ENCODE results near the gene BICC1. TPM values are rescaled to one million over a fixed set of nuclear protein-coding genes. Genes with fewer than 3 reads are reported as not detected.

Gene BICC1
- total RNA-seq, 1 experiment from 2014 or later = not detected

- ChIA-PET POLR2A (no interaction called here), RAD21 (ENCODE audit: low non-redundant PET in 1 of 2, low total read pairs in 2 of 2, uncharacterized antibody in 2 of 2, unreplicated experiment in 2 of 2) (no interaction called here), CTCF (no interaction called here)
- ATAC-seq (no peak), DNase-seq (ENCODE audit: low read depth, low spot score) (no peak)
- TF ChIP-seq, protein P1, sequence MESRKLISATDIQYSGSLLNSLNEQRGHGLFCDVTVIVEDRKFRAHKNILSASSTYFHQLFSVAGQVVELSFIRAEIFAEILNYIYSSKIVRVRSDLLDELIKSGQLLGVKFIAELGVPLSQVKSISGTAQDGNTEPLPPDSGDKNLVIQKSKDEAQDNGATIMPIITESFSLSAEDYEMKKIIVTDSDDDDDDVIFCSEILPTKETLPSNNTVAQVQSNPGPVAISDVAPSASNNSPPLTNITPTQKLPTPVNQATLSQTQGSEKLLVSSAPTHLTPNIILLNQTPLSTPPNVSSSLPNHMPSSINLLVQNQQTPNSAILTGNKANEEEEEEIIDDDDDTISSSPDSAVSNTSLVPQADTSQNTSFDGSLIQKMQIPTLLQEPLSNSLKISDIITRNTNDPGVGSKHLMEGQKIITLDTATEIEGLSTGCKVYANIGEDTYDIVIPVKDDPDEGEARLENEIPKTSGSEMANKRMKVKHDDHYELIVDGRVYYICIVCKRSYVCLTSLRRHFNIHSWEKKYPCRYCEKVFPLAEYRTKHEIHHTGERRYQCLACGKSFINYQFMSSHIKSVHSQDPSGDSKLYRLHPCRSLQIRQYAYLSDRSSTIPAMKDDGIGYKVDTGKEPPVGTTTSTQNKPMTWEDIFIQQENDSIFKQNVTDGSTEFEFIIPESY (IDR thresholded peaks at IDR 0.05; ENCODE audit: extremely low read depth, insufficient replicate concordance, low read length) = no peak
- TF ChIP-seq ZNF274 (IDR thresholded peaks at IDR 0.05; ENCODE audit: low read depth, low read length) (no peak), POLR2AphosphoS5 (IDR thresholded peaks at IDR 0.05; ENCODE audit: low read depth, low read length) (no peak), SRF (IDR thresholded peaks at IDR 0.05; ENCODE audit: low read depth) (no peak), EZH2phosphoT487 (IDR thresholded peaks at IDR 0.05; ENCODE audit: borderline replicate concordance) (no peak), POLR2A (IDR thresholded peaks at IDR 0.05; ENCODE audit: borderline replicate concordance, extremely low read depth, insufficient read depth, insufficient read length) (no peak), JUND (IDR thresholded peaks at IDR 0.05) (no peak), CBX3 (IDR thresholded peaks at IDR 0.05; ENCODE audit: low read depth) (no peak), CEBPB (IDR thresholded peaks at IDR 0.05; ENCODE audit: low read depth) (no peak), YY1 (IDR thresholded peaks at IDR 0.05; ENCODE audit: extremely low read depth, insufficient replicate concordance, low read depth, low read length) (no peak), EZH2 (IDR thresholded peaks at IDR 0.05) (no peak), EGR1 (IDR thresholded peaks at IDR 0.05; ENCODE audit: low read depth) (no peak), SP1 (IDR thresholded peaks at IDR 0.05; ENCODE audit: low read depth) (no peak), RAD21 (IDR thresholded peaks at IDR 0.05; ENCODE audit: low read depth) (no peak)
- TF ChIP-seq, protein P2, sequence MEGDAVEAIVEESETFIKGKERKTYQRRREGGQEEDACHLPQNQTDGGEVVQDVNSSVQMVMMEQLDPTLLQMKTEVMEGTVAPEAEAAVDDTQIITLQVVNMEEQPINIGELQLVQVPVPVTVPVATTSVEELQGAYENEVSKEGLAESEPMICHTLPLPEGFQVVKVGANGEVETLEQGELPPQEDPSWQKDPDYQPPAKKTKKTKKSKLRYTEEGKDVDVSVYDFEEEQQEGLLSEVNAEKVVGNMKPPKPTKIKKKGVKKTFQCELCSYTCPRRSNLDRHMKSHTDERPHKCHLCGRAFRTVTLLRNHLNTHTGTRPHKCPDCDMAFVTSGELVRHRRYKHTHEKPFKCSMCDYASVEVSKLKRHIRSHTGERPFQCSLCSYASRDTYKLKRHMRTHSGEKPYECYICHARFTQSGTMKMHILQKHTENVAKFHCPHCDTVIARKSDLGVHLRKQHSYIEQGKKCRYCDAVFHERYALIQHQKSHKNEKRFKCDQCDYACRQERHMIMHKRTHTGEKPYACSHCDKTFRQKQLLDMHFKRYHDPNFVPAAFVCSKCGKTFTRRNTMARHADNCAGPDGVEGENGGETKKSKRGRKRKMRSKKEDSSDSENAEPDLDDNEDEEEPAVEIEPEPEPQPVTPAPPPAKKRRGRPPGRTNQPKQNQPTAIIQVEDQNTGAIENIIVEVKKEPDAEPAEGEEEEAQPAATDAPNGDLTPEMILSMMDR (IDR thresholded peaks at IDR 0.05 in 2 of 3, conservative IDR thresholded peaks at IDR 0.05 in 1 of 3; ENCODE audit: borderline replicate concordance in 1 of 3, insufficient read depth in 1 of 3, low read depth in 2 of 3, low read length in 2 of 3) = no peak
- TF ChIP-seq, protein P3, sequence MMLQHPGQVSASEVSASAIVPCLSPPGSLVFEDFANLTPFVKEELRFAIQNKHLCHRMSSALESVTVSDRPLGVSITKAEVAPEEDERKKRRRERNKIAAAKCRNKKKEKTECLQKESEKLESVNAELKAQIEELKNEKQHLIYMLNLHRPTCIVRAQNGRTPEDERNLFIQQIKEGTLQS (IDR thresholded peaks at IDR 0.05) = no peak
- H3K4me2 ChIP-seq (ENCODE audit: low read length) = no peak overlapping the region
- no peaks in the 10 kb centered on the region for H3K9me3 ChIP-seq (ENCODE audit: control insufficient read depth in 1 of 2, insufficient read depth in 1 of 2, low read depth in 1 of 2, low read length in 2 of 2)
- no peak overlapping the region for H2AFZ ChIP-seq (ENCODE audit: low read depth, low read length, poor library complexity, severe bottlenecking)
- no peak overlapping the region for H3K27ac ChIP-seq (ENCODE audit: low read depth, low read length)
- no peaks in the 10 kb centered on the region for H4K20me1 ChIP-seq (ENCODE audit: insufficient read depth)
- no peaks in the 10 kb centered on the region for H3K4me1 ChIP-seq (ENCODE audit: control insufficient read depth in 1 of 2, insufficient read depth in 2 of 2, low read length in 2 of 2)
- BruUV-seq (replicated peaks) = no TSS peak
- H3K36me3 ChIP-seq (ENCODE audit: control insufficient read depth in 1 of 2, insufficient read depth in 2 of 2, low read length in 2 of 2) = no peaks in the 10 kb centered on the region
- intact Hi-C loops (cut with micrococcal nuclease) = no loop called here
- H3K9me2 ChIP-seq (ENCODE audit: insufficient read depth) = no peaks in the 10 kb centered on the region
- no peaks in the 10 kb centered on the region for H3K79me2 ChIP-seq (ENCODE audit: insufficient read depth, low read length)
- no peak overlapping the region for H3K4me3 ChIP-seq (replicated peaks in 1 of 2; ENCODE audit: low read depth in 1 of 2, low read length in 2 of 2)
- no peak overlapping the region for H3K9ac ChIP-seq (ENCODE audit: low read length)
- peaks cover 10% of the 10 kb centered on the region; the same call in 1 of the 2 replicates for H3K27me3 ChIP-seq (ENCODE audit: insufficient read depth, low read length)
Observed at GRCh38 chr10:58706836-58707235, 194.2 kb downstream of the BICC1 start.
